HepG2 (cell line): ENCODE data around the gene ULK4. TPM values are rescaled to one million over a fixed set of nuclear protein-coding genes. Genes with fewer than 3 reads are reported as not detected.

ENCODE experiments used
- ATAC-seq: fragments of 200-7000 bp; cut with Tn5 transposase; 3 replicates; pipeline ENCODE4 v1.9.1; 2020; ENCODE audit warnings: mild to moderate bottlenecking, moderate library complexity
- BruUV-seq: library from RNA; stranded (reverse); fragments of 400-500 nt; replicated peaks from 2 replicates; lab custom pipeline; 2021; lab: Mats Ljungman, UMichigan
- CTCF ChIA-PET: fragments of 300-600 bp; formaldehyde crosslinking; extraction: SDS; loops from one replicate; lab custom pipeline; 2021; ENCODE audit warnings: low total read pairs, inconsistent platforms, low intra/inter-chr PET ratio; lab: Yijun Ruan, JAX
- POLR2A ChIA-PET: fragments of 350-600 bp; sonication (Branson Sonifier 250); formaldehyde crosslinking; loops from one replicate; lab custom pipeline; 2020; ENCODE audit warnings: antibody characterized with exemption, inconsistent platforms; lab: Yijun Ruan, JAX
- DNase-seq: peaks from one replicate; pipeline ENCODE4 v3.0.0-alpha.2; 2015; ENCODE audit warnings: low spot score
- FAIRE-seq: peaks from 3 replicates; lab custom pipeline; 2011; peaks lifted over from hg19 to GRCh38; lab: Jason Lieb, UNC
- H2AFZ ChIP-seq: one replicate; pipeline ENCODE4 v1.6.1; 2011; ENCODE audit warnings: low read length, inconsistent platforms
- H3K27ac ChIP-seq: fragments of 300-600 bp; 3 replicates; pipeline ENCODE4 v1.8.0; 2011; ENCODE audit warnings: mixed run types, mild to moderate bottlenecking, mixed read lengths, low read length, inconsistent platforms; ENCODE audit not compliant: insufficient read depth; ENCODE audit errors: extremely low read length
- H3K27me3 ChIP-seq, 2 experiments: fragments of 200-600 bp in 1 of 2; 2 replicates in 1 of 2; 3 replicates in 1 of 2; pipeline versions ENCODE4 v1.6.0 to v1.8.0; 2011; ENCODE audit warnings: low read length in 2 of 2, mild to moderate bottlenecking in 2 of 2, moderate library complexity in 2 of 2, inconsistent platforms in 1 of 2; ENCODE audit not compliant: insufficient read depth in 2 of 2, control insufficient read depth in 1 of 2
- H3K36me3 ChIP-seq, 2 experiments: fragments of 200-600 bp in 1 of 2; replicated peaks in 1 of 2; 2 replicates in 1 of 2; 3 replicates in 1 of 2; pipeline versions ENCODE4 v1.5.1 to v1.8.0; 2011; ENCODE audit warnings: low read length in 2 of 2, inconsistent platforms in 1 of 2; ENCODE audit not compliant: insufficient read depth in 2 of 2, control insufficient read depth in 1 of 2
- H3K4me1 ChIP-seq: 2 replicates; pipeline ENCODE4 v1.5.1; 2012; ENCODE audit warnings: low read length, inconsistent platforms; ENCODE audit not compliant: insufficient read depth
- H3K4me2 ChIP-seq: 2 replicates; pipeline ENCODE4 v1.6.0; 2011; ENCODE audit warnings: low read depth, low read length, inconsistent platforms
- H3K4me3 ChIP-seq, 3 experiments: fragments of 200-600 bp in 1 of 3; sonication (generic), shearing (Covaris generic) in 1 of 3; replicated peaks in 1 of 3; 2 replicates each; pipeline ENCODE4 v1.5.1; 2011 to 2016; ENCODE audit warnings: low read length in 3 of 3, inconsistent platforms in 2 of 3, low read depth in 2 of 3, mild to moderate bottlenecking in 2 of 3, control low read depth in 1 of 3, mixed read lengths in 1 of 3; ENCODE audit not compliant: insufficient read depth in 1 of 3
- H3K79me2 ChIP-seq: one replicate; pipeline ENCODE4 v1.6.1; 2011; ENCODE audit warnings: low read length, inconsistent platforms; ENCODE audit not compliant: insufficient read depth
- H3K9ac ChIP-seq: 2 replicates; pipeline ENCODE4 v1.6.0; 2011; ENCODE audit warnings: mild to moderate bottlenecking, low read depth, low read length, inconsistent platforms; ENCODE audit not compliant: insufficient read depth
- H3K9me3 ChIP-seq: 2 replicates; pipeline ENCODE4 v1.5.1; 2012; ENCODE audit warnings: mild to moderate bottlenecking, low read length
- H4K20me1 ChIP-seq: 2 replicates; pipeline ENCODE4 v1.6.0; 2011; ENCODE audit warnings: inconsistent platforms, mild to moderate bottlenecking, low read length, moderate library complexity; ENCODE audit not compliant: insufficient read depth
- EZH2 ChIP-seq: conservative IDR thresholded peaks from 2 replicates; pipeline ENCODE4 v1.6.1; 2012; ENCODE audit warnings: mild to moderate bottlenecking, low read depth, low read length, moderate library complexity
- MIER3 ChIP-seq: IDR thresholded peaks from 2 replicates; pipeline ENCODE4 v1.6.1; 2016; ENCODE audit warnings: missing compliant biosample characterization, borderline replicate concordance
- RBAK ChIP-seq: sonication (generic); formaldehyde crosslinking; IDR thresholded peaks from 2 replicates; pipeline ENCODE4 v1.5.1; 2020; ENCODE audit warnings: mild to moderate bottlenecking, missing genetic modification reagents
- RBM22 ChIP-seq: fragments of 200-400 bp; formaldehyde crosslinking; optimal IDR thresholded peaks from 2 replicates; pipeline ENCODE3; 2017; ENCODE audit warnings: mild to moderate bottlenecking, low read length, moderate library complexity
- SYNCRIP ChIP-seq: fragments of 200-400 bp; formaldehyde crosslinking; IDR thresholded peaks from 2 replicates; pipeline ENCODE4 v1.6.1; 2018; ENCODE audit warnings: mild to moderate bottlenecking, low read depth, low read length; ENCODE audit not compliant: insufficient read depth
- TBP ChIP-seq: sonication (generic); formaldehyde crosslinking; IDR thresholded peaks from 2 replicates; pipeline ENCODE4 v1.5.0; 2020; ENCODE audit warnings: missing genetic modification reagents
- ZNF354B ChIP-seq: sonication (generic); formaldehyde crosslinking; IDR thresholded peaks from 2 replicates; pipeline ENCODE4 v1.8.0; 2022; ENCODE audit warnings: mild to moderate bottlenecking, missing genetic modification reagents
- ZNF549 ChIP-seq: sonication (generic); formaldehyde crosslinking; IDR thresholded peaks from 2 replicates; pipeline ENCODE4 v1.5.0; 2020; ENCODE audit warnings: missing genetic modification reagents
- ZNF672 ChIP-seq: sonication (generic); formaldehyde crosslinking; IDR thresholded peaks from 2 replicates; pipeline ENCODE4 v1.8.1; 2022; ENCODE audit warnings: missing genetic modification reagents
- ZNF761 ChIP-seq: sonication (generic); formaldehyde crosslinking; conservative IDR thresholded peaks from 2 replicates; pipeline ENCODE4 v1.4.0; 2020; ENCODE audit warnings: mild to moderate bottlenecking, missing genetic modification reagents
- ZNF777 ChIP-seq: sonication (generic); formaldehyde crosslinking; IDR thresholded peaks from 2 replicates; pipeline ENCODE4 v1.4.0; 2020; ENCODE audit warnings: missing genetic modification reagents
- WGBS: methylation state at CpG from one replicate; pipeline ENCODE4 v1.1.6; 2017; ENCODE audit warnings: low lambda C conversion rate; 5-methylcytosine and 5-hydroxymethylcytosine counted together
- in situ Hi-C: cut with HindIII; loops from 2 replicates; pipeline ENCODE4 v1.10.0; 2017; ENCODE audit warnings: low pct_unique_long_range_greater_than_20kb; ENCODE audit not compliant: extremely low pct_ligation_motif_present
- intact Hi-C: fragments of 100-400 bp; cut with micrococcal nuclease; formaldehyde crosslinking; loops from one replicate; pipeline ENCODE4 v1.10.0; 2022; ENCODE audit not compliant: unreplicated experiment
- polyA plus RNA-seq, 8 experiments: library from polyadenylated mRNA; depleted of rRNA in 3 of 8; stranded (reverse) in 7 of 8; unstranded in 1 of 8; fragments of >200 nt; fragmentation: Illumina TruSeq in 4 of 8; extraction: Trizol in 4 of 8; gene quantifications; 2 replicates each; pipeline versions ENCODE4 v1.2.1 to v1.2.3, GENCODE V29; 2011 to 2016; ENCODE audit warnings: low read depth in 4 of 8, missing spikeins in 1 of 8, mixed read lengths in 1 of 8; ENCODE audit not compliant: insufficient read depth in 1 of 8
- total RNA-seq, 5 experiments: library from RNA; depleted of rRNA; stranded (reverse); fragments of >200 nt; fragmentation: Illumina TruSeq; extraction: Trizol; gene quantifications; 2 replicates each; pipeline ENCODE4 v1.2.3, GENCODE V29; 2016; ENCODE audit warnings: low read depth in 1 of 5
- TF ChIP-seq, protein P1 (sequence below): sonication (generic); formaldehyde crosslinking; IDR thresholded peaks from 2 replicates; pipeline ENCODE4 v1.4.0; 2020; ENCODE audit warnings: missing genetic modification reagents, borderline replicate concordance
- TF ChIP-seq, protein P2 (sequence below): sonication (generic); formaldehyde crosslinking; IDR thresholded peaks from 2 replicates; pipeline ENCODE4 v1.5.0; 2020; ENCODE audit warnings: mild to moderate bottlenecking, missing genetic modification reagents, moderate library complexity
- TF ChIP-seq, protein P3 (sequence below): IDR thresholded peaks from 2 replicates; pipeline ENCODE4 v1.6.1; 2016; ENCODE audit warnings: low read depth

Gene ULK4
- total and polyA plus RNA-seq, 2 of the 13 experiments (the other 11 are each of a cell fraction or from before 2014, with no cell fraction given), result 6.7 to 11.8 TPM

DNA sequence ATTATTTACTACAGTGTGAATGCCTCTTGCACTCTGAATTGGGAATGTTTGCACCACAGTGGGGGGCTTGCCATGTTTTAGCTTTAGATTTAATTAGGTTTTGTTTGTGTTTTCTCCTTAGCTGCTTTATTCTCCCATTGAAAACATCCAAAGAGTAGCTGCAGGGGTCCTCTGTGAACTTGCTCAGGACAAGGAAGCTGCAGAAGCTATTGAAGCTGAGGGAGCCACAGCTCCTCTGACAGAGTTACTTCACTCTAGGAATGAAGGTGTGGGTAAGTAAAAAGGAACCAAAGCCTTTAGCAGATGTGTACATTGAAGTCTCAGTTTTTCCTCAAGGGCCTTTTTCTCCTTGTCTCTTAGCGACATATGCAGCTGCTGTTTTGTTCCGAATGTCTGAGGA, 725.7 kb downstream of the ULK4 start:
- in situ Hi-C loops, result no loop called here
- Histone ChIP-seq H3K36me3 (peaks cover 43 to 91% of the 10 kb centered on the region in 2 experiments), H3K4me2 (no peak overlapping the region), H3K4me3 (no peak overlapping the region), H3K27ac (no peak overlapping the region), H3K27me3 (no peaks in the 10 kb centered on the region), H3K4me1 (no peaks in the 10 kb centered on the region), H3K9me3 (no peaks in the 10 kb centered on the region), H2AFZ (no peak overlapping the region), H3K9ac (no peak overlapping the region), H4K20me1 (peaks cover 7% of the 10 kb centered on the region), H3K79me2 (peaks cover 7% of the 10 kb centered on the region)
- intact Hi-C loops, result no loop called here
- TF ChIP-seq RBM22 (peak; percentile 79), ZNF761 (CRISPR knock-in tag) (no peak)
- CTCF ChIA-PET, result no interaction called here
- FAIRE-seq (no peak), DNase-seq (no peak), ATAC-seq (no peak)
- BruUV-seq, result no TSS peak
- POLR2A ChIA-PET, result no interaction called here
- 100% methylated on average over 2 of the region's 2 CpGs for WGBS

DNA sequence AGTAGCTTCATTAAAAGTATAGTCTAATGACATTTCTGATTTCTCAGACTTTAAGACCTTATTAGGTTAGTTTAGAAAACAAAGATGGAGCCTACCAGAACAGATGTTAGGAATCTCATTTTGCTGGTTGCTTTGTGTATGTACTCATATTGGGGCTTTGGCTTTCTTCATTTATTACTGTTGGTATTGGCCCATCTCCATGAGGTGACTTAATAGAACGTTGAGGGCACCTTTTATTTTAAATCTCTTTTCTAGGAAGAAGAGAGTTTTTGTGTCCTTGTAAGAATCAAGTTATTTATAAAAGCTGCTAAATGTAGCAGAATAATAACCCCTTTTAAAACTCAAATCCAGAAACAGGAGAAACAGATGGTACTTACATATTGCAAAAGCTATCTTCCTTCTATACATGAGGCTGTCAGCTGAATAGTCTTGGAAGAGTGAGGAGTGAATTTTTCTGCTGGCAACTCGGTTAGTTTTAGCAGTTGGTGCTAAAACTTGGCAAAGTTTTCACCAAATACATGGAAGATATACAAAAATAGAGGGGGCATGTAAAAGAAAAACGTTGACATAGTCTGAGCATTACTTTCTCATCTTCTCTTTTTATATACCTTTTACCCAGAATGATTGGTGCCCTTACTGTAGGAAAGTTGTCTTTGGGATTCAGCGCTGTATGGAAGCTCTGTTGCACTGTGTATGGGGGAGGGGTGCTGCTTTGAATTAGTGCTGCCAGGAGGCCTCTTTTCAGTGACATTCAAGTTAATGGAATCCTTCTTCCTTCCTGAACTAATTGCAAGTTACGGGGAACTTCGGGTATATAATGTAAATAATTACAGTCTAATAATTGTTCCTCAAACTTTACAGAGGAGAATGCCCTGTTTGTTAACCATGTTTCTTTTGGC, 726.8 kb downstream of the ULK4 start:
- no peaks in the 10 kb centered on the region for H3K9me3 ChIP-seq
- no peak overlapping the region for H3K4me2 ChIP-seq
- H3K4me3 ChIP-seq, result no peak overlapping the region
- WGBS, result 90% methylated on average over 6 of the region's 6 CpGs
- in situ Hi-C loops, result no loop called here
- no peak for DNase-seq
- no TSS peak for BruUV-seq
- H3K36me3 ChIP-seq, result peaks cover 46 to 95% of the 10 kb centered on the region in 2 experiments
- no peak overlapping the region for H3K9ac ChIP-seq
- no peak for ATAC-seq
- no peak for FAIRE-seq
- no peaks in the 10 kb centered on the region for H3K4me1 ChIP-seq
- no peak overlapping the region for H3K27ac ChIP-seq
- intact Hi-C loops, result no loop called here
- no peaks in the 10 kb centered on the region for H3K27me3 ChIP-seq
- peaks cover 13% of the 10 kb centered on the region for H4K20me1 ChIP-seq
- no peak overlapping the region for H2AFZ ChIP-seq
- H3K79me2 ChIP-seq, result peaks cover 15% of the 10 kb centered on the region
- ChIA-PET POLR2A (no interaction called here), CTCF (no interaction called here)
- TF ChIP-seq, protein P1, sequence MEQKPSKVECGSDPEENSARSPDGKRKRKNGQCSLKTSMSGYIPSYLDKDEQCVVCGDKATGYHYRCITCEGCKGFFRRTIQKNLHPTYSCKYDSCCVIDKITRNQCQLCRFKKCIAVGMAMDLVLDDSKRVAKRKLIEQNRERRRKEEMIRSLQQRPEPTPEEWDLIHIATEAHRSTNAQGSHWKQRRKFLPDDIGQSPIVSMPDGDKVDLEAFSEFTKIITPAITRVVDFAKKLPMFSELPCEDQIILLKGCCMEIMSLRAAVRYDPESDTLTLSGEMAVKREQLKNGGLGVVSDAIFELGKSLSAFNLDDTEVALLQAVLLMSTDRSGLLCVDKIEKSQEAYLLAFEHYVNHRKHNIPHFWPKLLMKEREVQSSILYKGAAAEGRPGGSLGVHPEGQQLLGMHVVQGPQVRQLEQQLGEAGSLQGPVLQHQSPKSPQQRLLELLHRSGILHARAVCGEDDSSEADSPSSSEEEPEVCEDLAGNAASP (CRISPR knock-in tag), result no peak
- TF ChIP-seq SYNCRIP, result no peak
- no peak for TF ChIP-seq ZNF672 (CRISPR knock-in tag)
- no peak for TF ChIP-seq MIER3
- TF ChIP-seq, protein P2, sequence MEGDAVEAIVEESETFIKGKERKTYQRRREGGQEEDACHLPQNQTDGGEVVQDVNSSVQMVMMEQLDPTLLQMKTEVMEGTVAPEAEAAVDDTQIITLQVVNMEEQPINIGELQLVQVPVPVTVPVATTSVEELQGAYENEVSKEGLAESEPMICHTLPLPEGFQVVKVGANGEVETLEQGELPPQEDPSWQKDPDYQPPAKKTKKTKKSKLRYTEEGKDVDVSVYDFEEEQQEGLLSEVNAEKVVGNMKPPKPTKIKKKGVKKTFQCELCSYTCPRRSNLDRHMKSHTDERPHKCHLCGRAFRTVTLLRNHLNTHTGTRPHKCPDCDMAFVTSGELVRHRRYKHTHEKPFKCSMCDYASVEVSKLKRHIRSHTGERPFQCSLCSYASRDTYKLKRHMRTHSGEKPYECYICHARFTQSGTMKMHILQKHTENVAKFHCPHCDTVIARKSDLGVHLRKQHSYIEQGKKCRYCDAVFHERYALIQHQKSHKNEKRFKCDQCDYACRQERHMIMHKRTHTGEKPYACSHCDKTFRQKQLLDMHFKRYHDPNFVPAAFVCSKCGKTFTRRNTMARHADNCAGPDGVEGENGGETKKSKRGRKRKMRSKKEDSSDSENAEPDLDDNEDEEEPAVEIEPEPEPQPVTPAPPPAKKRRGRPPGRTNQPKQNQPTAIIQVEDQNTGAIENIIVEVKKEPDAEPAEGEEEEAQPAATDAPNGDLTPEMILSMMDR, result no peak
- TF ChIP-seq RBAK (CRISPR knock-in tag), result no peak
- no peak for TF ChIP-seq ZNF354B (CRISPR knock-in tag)
- no peak for TF ChIP-seq EZH2
- TF ChIP-seq TBP, result no peak
- TF ChIP-seq, protein P3, sequence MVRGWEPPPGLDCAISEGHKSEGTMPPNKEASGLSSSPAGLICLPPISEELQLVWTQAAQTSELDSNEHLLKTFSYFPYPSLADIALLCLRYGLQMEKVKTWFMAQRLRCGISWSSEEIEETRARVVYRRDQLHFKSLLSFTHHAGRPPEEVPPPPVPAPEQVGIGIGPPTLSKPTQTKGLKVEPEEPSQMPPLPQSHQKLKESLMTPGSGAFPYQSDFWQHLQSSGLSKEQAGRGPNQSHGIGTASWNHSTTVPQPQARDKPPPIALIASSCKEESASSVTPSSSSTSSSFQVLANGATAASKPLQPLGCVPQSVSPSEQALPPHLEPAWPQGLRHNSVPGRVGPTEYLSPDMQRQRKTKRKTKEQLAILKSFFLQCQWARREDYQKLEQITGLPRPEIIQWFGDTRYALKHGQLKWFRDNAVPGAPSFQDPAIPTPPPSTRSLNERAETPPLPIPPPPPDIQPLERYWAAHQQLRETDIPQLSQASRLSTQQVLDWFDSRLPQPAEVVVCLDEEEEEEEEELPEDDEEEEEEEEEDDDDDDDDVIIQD (CRISPR knock-in tag), result no peak
- no peak for TF ChIP-seq ZNF549
- no peak for TF ChIP-seq ZNF777 (CRISPR knock-in tag)
